Endothelial cell (in vitro differentiated cells): Measurements from ENCODE around the gene SLC22A4. TPM values are rescaled to one million over a fixed set of nuclear protein-coding genes. Genes with fewer than 3 reads are reported as not detected.
A peak's percentile ranks its signal among the peaks of the same experiment; 100 is the strongest.

Experiments
- DNase-seq: peaks from one replicate; pipeline ENCODE4 v3.0.0; 2021; ENCODE audit warnings: low spot score
- H3K27ac Mint-ChIP-seq: one replicate; pipeline ENCODE4 v1.8.0; 2021; ENCODE audit warnings: mixed read lengths, inconsistent platforms; ENCODE audit not compliant: unreplicated experiment
- H3K27me3 Mint-ChIP-seq: one replicate; pipeline ENCODE4 v1.8.0; 2021; ENCODE audit warnings: mild to moderate bottlenecking, moderate library complexity, mixed read lengths, inconsistent platforms; ENCODE audit not compliant: unreplicated experiment
- H3K36me3 Mint-ChIP-seq: one replicate; pipeline ENCODE4 v1.8.0; 2021; ENCODE audit warnings: mild to moderate bottlenecking, low read depth, mixed read lengths, inconsistent platforms; ENCODE audit not compliant: unreplicated experiment
- H3K4me1 Mint-ChIP-seq: one replicate; pipeline ENCODE4 v1.8.0; 2021; ENCODE audit warnings: mild to moderate bottlenecking, mixed read lengths, inconsistent platforms; ENCODE audit not compliant: unreplicated experiment
- H3K4me3 Mint-ChIP-seq: one replicate; pipeline ENCODE4 v1.8.0; 2021; ENCODE audit warnings: mild to moderate bottlenecking, mixed read lengths, inconsistent platforms; ENCODE audit not compliant: unreplicated experiment
- H3K9me3 Mint-ChIP-seq: one replicate; pipeline ENCODE4 v1.8.0; 2021; ENCODE audit warnings: mixed read lengths, inconsistent platforms; ENCODE audit not compliant: unreplicated experiment
- total RNA-seq: library from RNA; stranded (reverse); fragmentation: NEBNext Ultra II Directional; extraction: Animal tissue kit (Norgen Biotek cat#: 25700); gene quantifications from one replicate; pipeline ENCODE4 v1.2.1, GENCODE V29; 2021; ENCODE audit not compliant: unreplicated experiment
- TF ChIP-seq, protein P1 (sequence below): fragments of 200-600 bp; sonication (generic); IDR thresholded peaks from one replicate; pipeline ENCODE4 v1.5.0; 2021; ENCODE audit warnings: antibody characterized with exemption; ENCODE audit not compliant: unreplicated experiment

SLC22A4 gene
- total RNA-seq, 1 donor from 2014 or later, result 0.13 TPM

DNA sequence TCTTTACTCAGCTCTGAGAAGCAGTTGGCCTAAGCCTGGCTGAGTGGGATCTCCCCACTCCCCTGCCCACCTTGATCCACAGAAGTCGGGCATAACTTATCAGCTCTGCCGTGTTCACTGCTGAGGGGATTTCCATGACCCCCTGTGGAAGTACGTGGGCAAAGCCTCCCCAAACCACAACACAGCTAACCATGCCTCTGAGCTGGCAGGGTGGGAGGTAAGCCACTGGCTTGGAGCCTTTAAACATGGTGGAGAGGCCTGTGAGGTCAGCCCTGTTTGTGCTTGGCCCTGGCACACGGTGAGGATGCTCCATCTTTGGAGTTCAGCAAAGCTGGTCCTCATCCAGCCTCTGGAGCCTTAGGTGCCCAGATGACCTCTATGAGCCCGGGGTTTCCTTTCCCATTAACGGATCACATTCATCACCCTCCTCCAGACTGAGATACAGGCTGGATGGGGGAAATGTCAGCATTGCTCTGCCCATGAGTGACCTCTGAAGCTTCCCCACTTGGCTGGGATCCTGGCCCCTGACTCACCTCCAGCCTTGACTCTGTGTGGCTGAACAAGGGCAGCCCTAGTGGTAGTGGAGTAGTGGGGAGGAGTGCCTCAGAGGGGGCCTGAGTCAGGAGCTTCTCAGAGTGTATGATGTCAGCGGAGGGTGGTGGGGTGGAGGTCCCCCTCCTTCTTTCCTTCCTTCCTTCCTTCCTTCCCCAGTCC is 30.5 kb upstream of the SLC22A4 start:
- H3K27ac Mint-ChIP-seq, result peak overlapping the region; percentile 89
- TF ChIP-seq, protein P1, sequence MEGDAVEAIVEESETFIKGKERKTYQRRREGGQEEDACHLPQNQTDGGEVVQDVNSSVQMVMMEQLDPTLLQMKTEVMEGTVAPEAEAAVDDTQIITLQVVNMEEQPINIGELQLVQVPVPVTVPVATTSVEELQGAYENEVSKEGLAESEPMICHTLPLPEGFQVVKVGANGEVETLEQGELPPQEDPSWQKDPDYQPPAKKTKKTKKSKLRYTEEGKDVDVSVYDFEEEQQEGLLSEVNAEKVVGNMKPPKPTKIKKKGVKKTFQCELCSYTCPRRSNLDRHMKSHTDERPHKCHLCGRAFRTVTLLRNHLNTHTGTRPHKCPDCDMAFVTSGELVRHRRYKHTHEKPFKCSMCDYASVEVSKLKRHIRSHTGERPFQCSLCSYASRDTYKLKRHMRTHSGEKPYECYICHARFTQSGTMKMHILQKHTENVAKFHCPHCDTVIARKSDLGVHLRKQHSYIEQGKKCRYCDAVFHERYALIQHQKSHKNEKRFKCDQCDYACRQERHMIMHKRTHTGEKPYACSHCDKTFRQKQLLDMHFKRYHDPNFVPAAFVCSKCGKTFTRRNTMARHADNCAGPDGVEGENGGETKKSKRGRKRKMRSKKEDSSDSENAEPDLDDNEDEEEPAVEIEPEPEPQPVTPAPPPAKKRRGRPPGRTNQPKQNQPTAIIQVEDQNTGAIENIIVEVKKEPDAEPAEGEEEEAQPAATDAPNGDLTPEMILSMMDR, result no peak

DNA sequence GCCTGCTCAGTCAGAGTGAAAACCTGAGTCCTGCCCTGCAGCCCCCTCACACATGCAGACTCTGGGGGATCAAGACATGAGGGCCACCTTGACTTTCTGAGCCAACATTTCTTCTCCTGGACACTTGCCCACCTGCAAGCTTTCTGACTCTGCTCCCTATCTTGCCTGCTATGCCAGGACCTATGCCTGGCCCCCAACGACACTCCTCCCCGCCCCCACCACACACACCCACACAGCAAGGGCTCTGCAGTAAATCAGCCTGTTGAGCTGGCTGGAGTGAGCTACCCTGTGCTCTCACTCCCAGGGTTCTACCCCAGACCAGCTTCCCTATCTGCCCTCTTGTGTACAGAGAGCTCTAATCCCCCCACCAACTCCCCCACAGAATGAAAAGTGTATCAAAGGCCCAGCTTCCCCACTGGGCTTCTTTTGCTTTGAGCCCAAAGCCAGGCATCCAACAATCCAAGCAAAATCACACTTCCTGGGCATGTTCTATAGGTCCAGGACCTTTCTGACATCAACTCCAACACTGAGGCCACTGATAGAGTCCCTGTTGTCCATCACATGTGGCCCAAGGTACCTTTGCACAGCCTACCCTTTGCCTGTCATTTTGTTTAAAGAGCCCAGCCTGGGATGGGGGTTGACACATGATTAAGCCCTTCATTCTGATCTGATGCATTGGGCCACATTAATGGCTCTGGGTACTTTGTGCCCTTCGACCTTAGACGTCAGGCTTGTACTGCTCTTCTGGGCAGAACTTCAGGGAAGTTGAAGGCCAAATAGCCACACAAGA is 29.5 kb upstream of the SLC22A4 start:
- Mint-ChIP-seq H3K4me1 (peaks cover 27% of the 10 kb centered on the region), H3K4me3 (no peak overlapping the region), H3K9me3 (no peaks in the 10 kb centered on the region), H3K27me3 (peaks cover 14% of the 10 kb centered on the region), H3K27ac (peak overlapping the region; percentile 93), H3K36me3 (peaks cover 4% of the 10 kb centered on the region)
- TF ChIP-seq, protein P1, result no peak
- DNase-seq, result no peak

More for the DNA sequence above, 30.5 kb upstream of the SLC22A4 start:
- no peak for DNase-seq
- H3K9me3 Mint-ChIP-seq, result no peaks in the 10 kb centered on the region
- no peak overlapping the region for H3K4me3 Mint-ChIP-seq
- H3K36me3 Mint-ChIP-seq, result peaks cover 4% of the 10 kb centered on the region
- peaks cover 27% of the 10 kb centered on the region for H3K4me1 Mint-ChIP-seq
- H3K27me3 Mint-ChIP-seq, result peaks cover 14% of the 10 kb centered on the region

DNA sequence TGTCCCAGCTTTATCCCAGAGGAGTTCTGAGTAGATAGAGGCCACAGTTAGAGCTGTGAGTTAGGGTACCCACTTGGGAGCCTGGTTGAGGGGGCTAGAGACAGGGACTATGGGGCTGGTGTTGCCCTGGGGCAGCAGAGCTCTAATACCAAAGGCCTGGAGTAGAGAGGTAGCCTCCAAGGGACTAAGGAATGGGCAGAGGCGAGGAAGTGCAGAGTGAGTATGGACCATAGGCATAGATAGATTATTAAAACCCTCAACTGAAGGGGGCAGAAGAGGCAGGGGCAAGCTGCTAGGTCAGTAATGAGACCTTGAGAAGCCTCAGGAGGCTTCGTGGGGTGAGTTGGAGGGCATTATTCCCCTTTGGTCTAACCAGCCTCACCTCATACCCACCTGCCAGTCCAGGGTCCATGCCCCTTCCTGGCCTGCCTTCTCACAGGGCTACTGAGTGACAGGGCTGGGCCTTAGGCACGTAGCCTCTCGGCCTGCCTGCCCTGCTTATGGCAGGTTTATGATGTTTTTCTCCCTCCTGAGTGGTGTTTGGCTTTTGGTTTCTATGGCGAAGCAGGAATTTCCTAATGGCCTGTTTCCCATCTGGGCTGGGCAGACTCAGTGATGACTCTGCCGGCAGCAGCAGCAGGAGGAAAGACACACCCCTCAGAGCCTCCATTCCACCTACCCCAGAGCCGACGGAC is 28.7 kb upstream of the SLC22A4 start:
- Mint-ChIP-seq H3K4me1 (peaks cover 23% of the 10 kb centered on the region), H3K9me3 (no peaks in the 10 kb centered on the region), H3K27me3 (peaks cover 12% of the 10 kb centered on the region), H3K27ac (peak overlapping the region; percentile 93), H3K4me3 (no peak overlapping the region), H3K36me3 (peaks cover 4% of the 10 kb centered on the region)
- peak; percentile 58 for DNase-seq
- TF ChIP-seq, protein P1, result no peak

DNA sequence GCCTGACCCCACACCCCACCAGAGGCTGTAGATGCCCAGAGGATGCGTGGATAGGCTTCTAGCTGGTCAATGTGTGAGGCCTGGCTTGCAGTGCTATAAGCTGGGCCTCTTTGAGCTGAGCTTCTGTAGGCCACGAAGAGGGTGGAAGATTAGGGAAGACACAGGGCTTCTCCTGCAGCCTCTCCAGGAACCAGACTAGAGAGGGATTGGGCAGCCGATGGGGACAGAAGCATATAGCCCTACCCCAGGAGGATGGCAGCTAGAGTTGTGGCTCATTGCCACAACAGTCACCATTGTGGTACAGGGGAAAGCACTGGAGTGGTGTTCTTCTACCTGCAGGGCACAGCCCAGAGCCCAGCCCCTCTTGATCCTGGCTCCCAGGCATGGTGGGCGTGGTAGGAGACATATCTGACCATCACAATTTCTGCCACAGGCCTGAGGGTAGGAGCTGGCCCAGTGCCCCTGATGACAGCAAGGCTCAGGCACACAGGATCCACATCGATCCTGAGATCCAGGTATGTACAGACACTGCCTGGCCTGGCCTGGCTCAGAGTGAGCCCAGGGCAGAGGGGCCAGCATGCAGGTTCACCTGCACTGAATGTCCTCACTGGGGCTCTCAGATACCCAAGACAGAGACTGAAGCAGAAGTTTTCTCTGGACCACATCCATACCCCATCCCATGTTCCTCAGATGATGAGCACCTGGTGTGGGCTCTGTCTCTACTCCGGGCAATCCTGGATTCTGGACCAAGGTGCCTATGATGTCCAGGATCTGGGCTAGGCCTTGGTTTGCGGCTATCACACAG is 28.0 kb upstream of the SLC22A4 start:
- TF ChIP-seq, protein P1, result no peak
- no peaks in the 10 kb centered on the region for H3K9me3 Mint-ChIP-seq
- H3K4me3 Mint-ChIP-seq, result peak overlapping the region; percentile 18
- peaks cover 22% of the 10 kb centered on the region for H3K4me1 Mint-ChIP-seq
- no peak for DNase-seq
- peaks cover 4% of the 10 kb centered on the region for H3K36me3 Mint-ChIP-seq
- H3K27me3 Mint-ChIP-seq, result peaks cover 15% of the 10 kb centered on the region
- H3K27ac Mint-ChIP-seq, result peak overlapping the region; percentile 93
